WTC11 (cell line): ENCODE measurements around the gene OR4B1. TPM values are rescaled to one million over a fixed set of nuclear protein-coding genes. Genes with fewer than 3 reads are reported as not detected.

ENCODE experiments used
- ATAC-seq: fragments of 200-7000 bp; cut with Tn5 transposase; 2 replicates; pipeline ENCODE4 v1.10.0; 2021; ENCODE audit warnings: mild to moderate bottlenecking, moderate library complexity
- Bru-seq: library from RNA; stranded (reverse); fragments of 400-500 nt; gene quantifications from one replicate; lab custom pipeline; 2021; lab: Mats Ljungman, UMichigan
- CTCF ChIA-PET: fragments of 300-600 bp; sonication (Branson Sonifier 250); formaldehyde crosslinking; loops from one replicate; lab custom pipeline; 2021; ENCODE audit warnings: antibody characterized with exemption; lab: Charles Lee
- POLR2A ChIA-PET: fragments of 350-600 bp; sonication (Branson Sonifier 250); formaldehyde crosslinking; loops from one replicate; lab custom pipeline; 2021; ENCODE audit warnings: antibody characterized with exemption; lab: Charles Lee
- DNase-seq: peaks from one replicate; pipeline ENCODE4 v3.0.0; 2021; ENCODE audit warnings: low spot score
- H3K27ac Mint-ChIP-seq: 2 replicates; pipeline ENCODE4 v1.8.0; 2021; ENCODE audit warnings: mixed read lengths
- H3K27me3 Mint-ChIP-seq: 2 replicates; pipeline ENCODE4 v1.8.0; 2021; ENCODE audit warnings: low read depth, mild to moderate bottlenecking, moderate library complexity, mixed read lengths
- H3K36me3 Mint-ChIP-seq: 2 replicates; pipeline ENCODE4 v1.8.0; 2021; ENCODE audit warnings: mixed read lengths
- H3K4me1 Mint-ChIP-seq: 2 replicates; pipeline ENCODE4 v1.8.0; 2022; ENCODE audit warnings: mixed read lengths
- H3K4me3 Mint-ChIP-seq: 2 replicates; pipeline ENCODE4 v1.8.0; 2021; ENCODE audit warnings: mild to moderate bottlenecking, moderate library complexity, mixed read lengths
- H3K9me3 Mint-ChIP-seq: 2 replicates; pipeline ENCODE4 v1.8.0; 2021; ENCODE audit warnings: mixed read lengths
- ATF6 ChIP-seq: sonication (generic); formaldehyde crosslinking; IDR thresholded peaks from 2 replicates; pipeline ENCODE4 v1.8.1; 2023; ENCODE audit warnings: mild to moderate bottlenecking, missing genetic modification reagents
- CBFB ChIP-seq: sonication (generic); formaldehyde crosslinking; IDR thresholded peaks from 2 replicates; pipeline ENCODE4 v1.8.1; 2022; ENCODE audit warnings: mild to moderate bottlenecking, low read depth, missing genetic modification reagents
- CREM ChIP-seq: sonication (generic); formaldehyde crosslinking; IDR thresholded peaks from 2 replicates; pipeline ENCODE4 v1.8.1; 2022; ENCODE audit warnings: mild to moderate bottlenecking, missing genetic modification reagents, moderate library complexity
- FOXP1 ChIP-seq: sonication (generic); formaldehyde crosslinking; IDR thresholded peaks from 2 replicates; pipeline ENCODE4 v1.8.0; 2022; ENCODE audit warnings: missing genetic modification reagents, mild to moderate bottlenecking, moderate library complexity, borderline replicate concordance
- GTF2I ChIP-seq: fragments of 250-450 bp; sonication (Bioruptor Pico); conservative IDR thresholded peaks from 2 replicates; pipeline ENCODE4 v1.4.0; 2021; ENCODE audit warnings: mild to moderate bottlenecking
- HMGA2 ChIP-seq: fragments of 250-450 bp; sonication (Bioruptor Pico); IDR thresholded peaks from 2 replicates; pipeline ENCODE4 v1.4.0; 2021; ENCODE audit warnings: mild to moderate bottlenecking, moderate library complexity
- JAZF1 ChIP-seq: fragments of 250-450 bp; sonication (Bioruptor Pico); IDR thresholded peaks from 2 replicates; pipeline ENCODE4 v1.9.0; 2021; ENCODE audit warnings: moderate library complexity, mild to moderate bottlenecking, inconsistent platforms
- MLX ChIP-seq: sonication (generic); formaldehyde crosslinking; IDR thresholded peaks from 2 replicates; pipeline ENCODE4 v1.8.1; 2023; ENCODE audit warnings: mild to moderate bottlenecking, missing genetic modification reagents, moderate library complexity
- MXD4 ChIP-seq: fragments of 250-450 bp; sonication (Bioruptor Pico); IDR thresholded peaks from 2 replicates; pipeline ENCODE4 v1.8.0; 2021; ENCODE audit warnings: mild to moderate bottlenecking, moderate library complexity, borderline replicate concordance
- NFYB ChIP-seq: sonication (generic); formaldehyde crosslinking; conservative IDR thresholded peaks from 2 replicates; pipeline ENCODE4 v1.8.0; 2022; ENCODE audit warnings: low read depth, missing genetic modification reagents
- NR1H2 ChIP-seq: sonication (generic); formaldehyde crosslinking; IDR thresholded peaks from 2 replicates; pipeline ENCODE4 v1.9.0; 2021; ENCODE audit warnings: mild to moderate bottlenecking, moderate library complexity, missing genetic modification reagents
- OVOL2 ChIP-seq: fragments of 250-450 bp; sonication (Bioruptor Pico); IDR thresholded peaks from 2 replicates; pipeline ENCODE4 v1.9.0; 2021; ENCODE audit warnings: mild to moderate bottlenecking, borderline replicate concordance
- ZBTB21 ChIP-seq: sonication (generic); formaldehyde crosslinking; IDR thresholded peaks from 2 replicates; pipeline ENCODE4 v1.8.1; 2023; ENCODE audit warnings: mild to moderate bottlenecking, missing genetic modification reagents, borderline replicate concordance
- ZMAT4 ChIP-seq: fragments of 250-450 bp; sonication (Bioruptor Pico); IDR thresholded peaks from 2 replicates; pipeline ENCODE4 v1.9.0; 2021; ENCODE audit warnings: mild to moderate bottlenecking
- ZNF317 ChIP-seq: sonication (generic); formaldehyde crosslinking; IDR thresholded peaks from 2 replicates; pipeline ENCODE4 v1.8.1; 2023; ENCODE audit warnings: low read depth, mild to moderate bottlenecking, moderate library complexity, missing genetic modification reagents, borderline replicate concordance
- ZNF532 ChIP-seq: fragments of 250-450 bp; sonication (Bioruptor Pico); IDR thresholded peaks from 2 replicates; pipeline ENCODE4 v1.9.0; 2021; ENCODE audit warnings: mild to moderate bottlenecking, borderline replicate concordance
- ZNF671 ChIP-seq: fragments of 250-450 bp; sonication (Bioruptor Pico); IDR thresholded peaks from 2 replicates; pipeline ENCODE4 v1.8.0; 2021; ENCODE audit warnings: mild to moderate bottlenecking
- long read RNA-seq, 3 experiments: library from RNA in 1 of 3; library from capped mRNA in 1 of 3; library from polyadenylated mRNA in 1 of 3; unstranded in 2 of 3; stranded (forward) in 1 of 3; transcript quantifications; one replicate each; pipeline ENCODE4 v2.0.0, GENCODE V29; 2021
- total RNA-seq: library from RNA; stranded (reverse); gene quantifications from 3 replicates; pipeline ENCODE4 v1.2.3, GENCODE V29; 2021

The OR4B1 gene
- total RNA-seq, result not detected in 3 replicates
- not detected for Bru-seq, nascent RNA
- long read RNA-seq, experiment 1, result 0 reads
- long read RNA-seq, experiment 2, result 0 reads
- long read RNA-seq, experiment 3, result 0 reads

GRCh38 chr11:48216510-48216909 is at the start of gene OR4B1:
OR4B1 (plus strand) TSS chr11:48216810; CDS start chr11:48216810, 0 bp downstream.
- no peaks in the 10 kb centered on the region for H3K4me1 Mint-ChIP-seq
- DNase-seq (no peak), ATAC-seq (no peak)
- TF ChIP-seq NR1H2 (CRISPR knock-in tag) (no peak), GTF2I (CRISPR knock-in tag) (no peak), ZNF671 (CRISPR knock-in tag) (no peak), ZBTB21 (CRISPR knock-in tag) (no peak), ATF6 (CRISPR knock-in tag) (no peak), MLX (CRISPR knock-in tag) (no peak), OVOL2 (CRISPR knock-in tag) (no peak), CREM (CRISPR knock-in tag) (no peak)
- H3K27me3 Mint-ChIP-seq, result peaks cover 11% of the 10 kb centered on the region
- H3K27ac Mint-ChIP-seq, result no peak within 1 kb of the TSS
- H3K36me3 Mint-ChIP-seq, result peaks cover 78% of the 10 kb centered on the region
- peaks cover 92% of the 10 kb centered on the region for H3K9me3 Mint-ChIP-seq
- ChIA-PET POLR2A (no interaction called here), CTCF (no interaction called here)
- no peak within 1 kb of the TSS for H3K4me3 Mint-ChIP-seq

GRCh38 chr11:48167380-48167779 is 49.2 kb upstream of the OR4B1 start:
- CTCF ChIA-PET, result no interaction called here
- TF ChIP-seq HMGA2 (CRISPR knock-in tag) (no peak), MXD4 (CRISPR knock-in tag) (no peak), CREM (CRISPR knock-in tag) (no peak), JAZF1 (CRISPR knock-in tag) (no peak), ZNF532 (CRISPR knock-in tag) (no peak), ZNF317 (CRISPR knock-in tag) (no peak)
- Mint-ChIP-seq H3K4me3 (no peak overlapping the region), H3K9me3 (no peaks in the 10 kb centered on the region), H3K36me3 (peaks cover 17% of the 10 kb centered on the region), H3K27me3 (no peaks in the 10 kb centered on the region), H3K4me1 (peaks cover 2% of the 10 kb centered on the region; the same call in 1 of the 2 replicates), H3K27ac (no peak overlapping the region)
- POLR2A ChIA-PET, result no interaction called here
- DNase-seq, result no peak
- no peak for ATAC-seq

GRCh38 chr11:48168815-48169214 is 47.8 kb upstream of the OR4B1 start:
- H3K27ac Mint-ChIP-seq, result no peak overlapping the region
- CTCF ChIA-PET, result no interaction called here
- H3K9me3 Mint-ChIP-seq, result no peaks in the 10 kb centered on the region
- H3K4me3 Mint-ChIP-seq, result no peak overlapping the region
- no peaks in the 10 kb centered on the region for H3K4me1 Mint-ChIP-seq
- POLR2A ChIA-PET, result no interaction called here
- ATAC-seq, result no peak
- H3K36me3 Mint-ChIP-seq, result peaks cover 16% of the 10 kb centered on the region
- H3K27me3 Mint-ChIP-seq, result no peaks in the 10 kb centered on the region
- TF ChIP-seq ATF6 (CRISPR knock-in tag) (no peak), NFYB (CRISPR knock-in tag) (no peak), ZMAT4 (no peak), CBFB (CRISPR knock-in tag) (no peak), FOXP1 (no peak)
- DNase-seq, result no peak
